H1 (cell line): ENCODE measurements around the gene SMIM35. TPM values are rescaled to one million over a fixed set of nuclear protein-coding genes. Genes with fewer than 3 reads are reported as not detected.

Experiments used
- CTCF ChIA-PET: fragments of 300-600 bp; sonication (Branson Sonifier 250); formaldehyde crosslinking; loops from one replicate; lab custom pipeline; 2021; ENCODE audit not compliant: partially characterized antibody; lab: Charles Lee
- POLR2A ChIA-PET: fragments of 300-600 bp; sonication (Branson Sonifier 250); formaldehyde crosslinking; loops from one replicate; lab custom pipeline; 2021; ENCODE audit warnings: inconsistent platforms; ENCODE audit not compliant: partially characterized antibody; lab: Charles Lee
- DNase-seq, 2 experiments: peaks; one replicate each; pipeline versions ENCODE4 v3.0.0 to v3.0.0-alpha.2; 2010 to 2022; ENCODE audit warnings: low spot score in 2 of 2, low read depth in 1 of 2, mixed read lengths in 1 of 2
- FAIRE-seq: peaks from 2 replicates; lab custom pipeline; 2011; peaks lifted over from hg19 to GRCh38; lab: Jason Lieb, UNC
- H2AFZ ChIP-seq: 2 replicates; pipeline ENCODE4 v1.8.1; 2012; ENCODE audit warnings: low read length, inconsistent platforms
- H2AK5ac ChIP-seq: 2 replicates; pipeline ENCODE4 v1.6.1; 2013; ENCODE audit warnings: low read depth, low read length
- H2BK120ac ChIP-seq: replicated peaks from 2 replicates; pipeline ENCODE3; 2013; ENCODE audit warnings: low read depth, low read length, inconsistent platforms
- H2BK12ac ChIP-seq: 2 replicates; pipeline ENCODE4 v1.6.1; 2013; ENCODE audit warnings: low read depth, low read length
- H2BK15ac ChIP-seq: 2 replicates; pipeline ENCODE4 v1.6.1; 2013; ENCODE audit warnings: low read length
- H2BK20ac ChIP-seq: 2 replicates; pipeline ENCODE4 v1.6.1; 2013; ENCODE audit warnings: low read length
- H2BK5ac ChIP-seq: 2 replicates; pipeline ENCODE4 v1.6.1; 2013; ENCODE audit warnings: low read depth, low read length
- H3K14ac ChIP-seq: 2 replicates; pipeline ENCODE4 v1.6.1; 2013; ENCODE audit warnings: inconsistent platforms; ENCODE audit not compliant: insufficient read length
- H3K18ac ChIP-seq: 2 replicates; pipeline ENCODE4 v1.6.1; 2013; ENCODE audit warnings: low read length; ENCODE audit errors: extremely low read depth
- H3K23ac ChIP-seq: 2 replicates; pipeline ENCODE4 v1.6.1; 2013; ENCODE audit warnings: inconsistent platforms; ENCODE audit not compliant: insufficient read length
- H3K23me2 ChIP-seq: 2 replicates; pipeline ENCODE4 v1.6.1; 2013; ENCODE audit warnings: low read depth, low read length
- H3K27ac ChIP-seq: 2 replicates; pipeline ENCODE4 v1.6.1; 2011; ENCODE audit warnings: low read depth, low read length, inconsistent platforms
- H3K27me3 ChIP-seq, 4 experiments: replicated peaks in 1 of 4; 1 replicate in 1 of 4; 2 replicates in 3 of 4; pipeline versions ENCODE4 v1.6.1 to v1.8.1; 2011 to 2013; ENCODE audit warnings: low read length in 3 of 4, mild to moderate bottlenecking in 3 of 4, inconsistent platforms in 2 of 4, mixed read lengths in 2 of 4, moderate library complexity in 1 of 4; ENCODE audit not compliant: control insufficient read depth in 3 of 4, insufficient read depth in 3 of 4; ENCODE audit errors: extremely low read depth in 1 of 4
- H3K36me3 ChIP-seq, 4 experiments: 2 replicates each; pipeline versions ENCODE4 v1.6.1 to v1.8.1; 2011 to 2013; ENCODE audit warnings: mild to moderate bottlenecking in 4 of 4, low read length in 3 of 4, moderate library complexity in 2 of 4, control low read depth in 1 of 4, inconsistent platforms in 1 of 4; ENCODE audit not compliant: insufficient read depth in 4 of 4, control insufficient read depth in 2 of 4
- H3K4ac ChIP-seq: replicated peaks from 2 replicates; pipeline ENCODE3; 2013; ENCODE audit warnings: low read length, low read depth, mixed read lengths, inconsistent platforms; ENCODE audit not compliant: insufficient read length
- H3K4me1 ChIP-seq, 4 experiments: replicated peaks in 1 of 4; 1 replicate in 1 of 4; 2 replicates in 3 of 4; pipeline versions ENCODE4 v1.6.1 to v1.8.1; 2011 to 2013; ENCODE audit warnings: low read length in 3 of 4, inconsistent platforms in 2 of 4, mixed read lengths in 1 of 4; ENCODE audit not compliant: insufficient read depth in 4 of 4, control insufficient read depth in 3 of 4
- H3K4me2 ChIP-seq, 2 experiments: 2 replicates each; pipeline versions ENCODE4 v1.6.1 to v1.8.1; 2011 to 2013; ENCODE audit warnings: low read depth in 2 of 2, low read length in 2 of 2, control low read depth in 1 of 2, inconsistent platforms in 1 of 2, mild to moderate bottlenecking in 1 of 2; ENCODE audit not compliant: insufficient read depth in 1 of 2
- H3K4me3 ChIP-seq, 4 experiments: fragments of 200-600, 300-600 bp in 1 of 4; sonication (generic), shearing (Covaris generic), sonication (Bioruptor Twin) in 1 of 4; 2 replicates each; pipeline versions ENCODE4 v1.5.1 to v1.8.1; 2011 to 2016; ENCODE audit warnings: low read length in 4 of 4, low read depth in 3 of 4, control low read depth in 2 of 4, inconsistent platforms in 2 of 4, mild to moderate bottlenecking in 2 of 4, mixed read lengths in 1 of 4, moderate library complexity in 1 of 4; ENCODE audit not compliant: insufficient read depth in 2 of 4; ENCODE audit errors: extremely low read depth in 1 of 4
- H3K56ac ChIP-seq: replicated peaks from 2 replicates; pipeline ENCODE3; 2013; ENCODE audit warnings: low read depth, mild to moderate bottlenecking, mixed read lengths, low read length, inconsistent platforms; ENCODE audit not compliant: insufficient read length
- H3K79me1 ChIP-seq: 2 replicates; pipeline ENCODE4 v1.6.1; 2013; ENCODE audit warnings: low read depth, low read length, control low read depth
- H3K79me2 ChIP-seq, 2 experiments: 2 replicates each; pipeline versions ENCODE4 v1.6.1 to v1.8.1; 2012 to 2013; ENCODE audit warnings: low read length in 2 of 2, mild to moderate bottlenecking in 2 of 2, inconsistent platforms in 1 of 2; ENCODE audit not compliant: insufficient read depth in 2 of 2, control insufficient read depth in 1 of 2
- H3K9ac ChIP-seq, 4 experiments: replicated peaks in 1 of 4; 1 replicate in 1 of 4; 2 replicates in 3 of 4; pipeline versions ENCODE4 v1.6.1 to v1.8.1; 2011 to 2013; ENCODE audit warnings: low read depth in 3 of 4, low read length in 3 of 4, control low read depth in 2 of 4, mild to moderate bottlenecking in 2 of 4, moderate library complexity in 2 of 4, inconsistent platforms in 1 of 4; ENCODE audit errors: extremely low read depth in 1 of 4
- H3K9me3 ChIP-seq, 2 experiments: 2 replicates each; pipeline versions ENCODE4 v1.6.1 to v1.8.1; 2012 to 2013; ENCODE audit warnings: mild to moderate bottlenecking in 2 of 2, moderate library complexity in 2 of 2, control low read depth in 1 of 2, inconsistent platforms in 1 of 2, low read depth in 1 of 2, low read length in 1 of 2, mixed read lengths in 1 of 2; ENCODE audit not compliant: insufficient read depth in 2 of 2
- H4K20me1 ChIP-seq, 2 experiments: replicated peaks in 1 of 2; 2 replicates each; pipeline versions ENCODE3 to v1.8.1; 2011 to 2013; ENCODE audit warnings: inconsistent platforms in 2 of 2, low read length in 2 of 2, mild to moderate bottlenecking in 1 of 2; ENCODE audit not compliant: insufficient read depth in 2 of 2, control insufficient read depth in 1 of 2
- H4K5ac ChIP-seq: 2 replicates; pipeline ENCODE4 v1.6.1; 2013; ENCODE audit warnings: low read length, low read depth, mixed read lengths, inconsistent platforms; ENCODE audit not compliant: insufficient read length
- H4K8ac ChIP-seq: 2 replicates; pipeline ENCODE4 v1.8.0; 2013; ENCODE audit warnings: mild to moderate bottlenecking, moderate library complexity, low read length, inconsistent platforms; ENCODE audit not compliant: insufficient read depth; ENCODE audit errors: extremely low read depth
- H4K91ac ChIP-seq: replicated peaks from 2 replicates; pipeline ENCODE3; 2013; ENCODE audit warnings: low read length, mixed read lengths, inconsistent platforms; ENCODE audit not compliant: insufficient read length
- BCL11A ChIP-seq, 2 experiments: IDR thresholded peaks; one replicate each; pipeline ENCODE4 v1.6.1; 2011; ENCODE audit warnings: low read depth in 2 of 2, low read length in 2 of 2, mild to moderate bottlenecking in 2 of 2
- CBX5 ChIP-seq: fragments of 300-800, 300-1000 bp; sonication (generic); IDR thresholded peaks from 2 replicates; pipeline ENCODE4 v1.7.1; 2016; ENCODE audit warnings: antibody characterized with exemption, low read length, low read depth
- CEBPB ChIP-seq: IDR thresholded peaks from 2 replicates; pipeline ENCODE4 v1.6.1; 2012; ENCODE audit warnings: low read depth, low read length
- CHD2 ChIP-seq: IDR thresholded peaks from 2 replicates; pipeline ENCODE4 v1.6.1; 2012; ENCODE audit warnings: low read length, improper control_type of control experiment
- CREB1 ChIP-seq: IDR thresholded peaks from 2 replicates; pipeline ENCODE4 v1.6.1; 2012; ENCODE audit warnings: inconsistent platforms
- CTBP2 ChIP-seq: IDR thresholded peaks from 2 replicates; pipeline ENCODE4 v1.7.0; 2011; ENCODE audit warnings: borderline replicate concordance, mild to moderate bottlenecking, moderate library complexity, mixed read lengths, low read length; ENCODE audit not compliant: insufficient read depth, insufficient read length
- FOSL1 ChIP-seq: IDR thresholded peaks from 2 replicates; pipeline ENCODE4 v1.6.1; 2011; ENCODE audit warnings: mild to moderate bottlenecking, low read depth, low read length, moderate library complexity; ENCODE audit not compliant: insufficient read depth
- GTF2F1 ChIP-seq: IDR thresholded peaks from 2 replicates; pipeline ENCODE4 v1.6.1; 2012; ENCODE audit warnings: low read depth, low read length, improper control_type of control experiment, borderline replicate concordance
- JUND ChIP-seq: IDR thresholded peaks from 2 replicates; pipeline ENCODE4 v1.6.1; 2011; ENCODE audit warnings: mild to moderate bottlenecking, improper control_type of control experiment, low read length
- KDM4A ChIP-seq: IDR thresholded peaks from one replicate; pipeline ENCODE4 v1.7.1; 2012; ENCODE audit warnings: low read depth, mild to moderate bottlenecking, moderate library complexity, low read length, inconsistent platforms; ENCODE audit not compliant: severe bottlenecking
- MAX ChIP-seq: IDR thresholded peaks from 2 replicates; pipeline ENCODE4 v1.6.1; 2012; ENCODE audit warnings: inconsistent platforms
- RXRA ChIP-seq: IDR thresholded peaks from 2 replicates; pipeline ENCODE4 v1.6.1; 2011; ENCODE audit warnings: low read depth, mild to moderate bottlenecking, low read length, moderate library complexity; ENCODE audit not compliant: insufficient read depth
- SP4 ChIP-seq: IDR thresholded peaks from 2 replicates; pipeline ENCODE4 v1.6.1; 2012; ENCODE audit warnings: low read length, inconsistent platforms
- USF2 ChIP-seq: IDR thresholded peaks from 2 replicates; pipeline ENCODE4 v1.6.1; 2011; ENCODE audit warnings: low read length, improper control_type of control experiment
- WGBS, 2 experiments: shearing (Covaris generic) in 1 of 2; methylation state at CpG; one replicate each; pipeline versions ENCODE4 v1.1.6 to v1.1.7; 2013 to 2015; ENCODE audit warnings: low lambda C conversion rate in 2 of 2, mixed read lengths in 2 of 2, inconsistent platforms in 1 of 2, low coverage in 1 of 2, missing lambda C conversion rate in 1 of 2; ENCODE audit not compliant: insufficient replicate concordance in 2 of 2, insufficient coverage in 1 of 2, insufficient read length in 1 of 2; ENCODE audit errors: extremely low coverage in 1 of 2, missing lambda C conversion rate in 1 of 2; 5-methylcytosine and 5-hydroxymethylcytosine counted together
- polyA plus RNA-seq, 7 experiments: library from polyadenylated mRNA; depleted of rRNA in 3 of 7; stranded (reverse) in 5 of 7; unstranded in 2 of 7; fragments of >200 nt in 5 of 7; fragments of 200-250 nt in 2 of 7; gene quantifications; 1 replicate in 5 of 7; 2 replicates in 1 of 7; 4 replicates in 1 of 7; pipeline versions ENCODE4 v1.2.1 to v1.2.3, GENCODE V29; 2011 to 2013; ENCODE audit warnings: missing spikeins in 2 of 7, mixed read lengths in 2 of 7
- total RNA-seq: library from RNA; stranded (reverse); fragmentation: NEBNext Ultra II Directional; extraction: Animal tissue kit (Norgen Biotek cat#: 25700); gene quantifications from 2 replicates; pipeline ENCODE4 v1.2.1, GENCODE V29; 2021

SMIM35 gene
- total and polyA plus RNA-seq, 2 of the 8 experiments (the other 6 are each of a cell fraction or from before 2014, with no cell fraction given): not detected

- DNase-seq (no peak), FAIRE-seq (no peak)
- H2BK5ac ChIP-seq: no peak overlapping the region
- no peak overlapping the region for H2AK5ac ChIP-seq
- no peak overlapping the region for H3K4me2 ChIP-seq
- no peaks in the 10 kb centered on the region for H3K79me1 ChIP-seq
- H3K27ac ChIP-seq: no peak overlapping the region
- no peak overlapping the region for H3K56ac ChIP-seq
- no peak overlapping the region for H2BK120ac ChIP-seq
- H3K14ac ChIP-seq: no peak overlapping the region
- H3K4me1 ChIP-seq: peaks cover 3 to 12% (median 6%) of the 10 kb centered on the region in 4 experiments; a peak in 6 of 7 replicates
- H3K23me2 ChIP-seq: no peaks in the 10 kb centered on the region
- H2BK15ac ChIP-seq: peak overlapping the region; percentile 81; the same call in 1 of the 2 replicates
- H4K20me1 ChIP-seq: no peaks in the 10 kb centered on the region
- POLR2A ChIA-PET: no interaction called here
- peak overlapping the region; percentile 4; the same call in 1 of the 2 replicates for H4K8ac ChIP-seq
- H3K27me3 ChIP-seq: no peaks in the 10 kb centered on the region; a peak in 1 of 7 replicates
- H3K9ac ChIP-seq: no peak overlapping the region
- H4K91ac ChIP-seq: no peak overlapping the region
- no peak overlapping the region for H3K18ac ChIP-seq
- H2BK12ac ChIP-seq: no peak overlapping the region
- CTCF ChIA-PET: interaction anchor here (0.7 to 2.3 kb wide), 8 partner anchors 14 to 256 kb away, joined by 3 to 5 read pairs (median 4); no protein-coding TSS in a partner anchor
- H3K4ac ChIP-seq: no peak overlapping the region
- no peak overlapping the region for H3K4me3 ChIP-seq
- no peaks in the 10 kb centered on the region for H3K9me3 ChIP-seq
- WGBS, 2 experiments: 78% methylated on average over 2 of the region's 2 CpGs; no CpG with 5 or more reads in 1 of the 2 experiments
- no peak overlapping the region for H2BK20ac ChIP-seq
- H3K36me3 ChIP-seq: no peaks in the 10 kb centered on the region
- H4K5ac ChIP-seq: no peak overlapping the region
- no peak overlapping the region for H3K23ac ChIP-seq
- TF ChIP-seq BCL11A (IDR thresholded peaks at IDR 0.05; ENCODE audit: low read depth in 2 of 2, low read length in 2 of 2) (no peak), GTF2F1 (no peak), CBX5 (no peak), CREB1 (no peak), CEBPB (no peak), SP4 (no peak), CHD2 (no peak), JUND (no peak), FOSL1 (no peak), RXRA (no peak), CTBP2 (no peak), KDM4A (no peak), USF2 (no peak), MAX (no peak)
- no peak overlapping the region for H2AFZ ChIP-seq
- H3K79me2 ChIP-seq: no peaks in the 10 kb centered on the region
These were observed 12.0 kb downstream of the SMIM35 start for GRCh38 chr11:118074785-118075184.
